K562 (cell line): Measurements from ENCODE around the gene SAMD14. TPM values are rescaled to one million over a fixed set of nuclear protein-coding genes. Genes with fewer than 3 reads are reported as not detected.

Source experiments
- CBX2 ChIP-seq: fragments of 200-600 bp; sonication (generic); IDR thresholded peaks from one replicate; pipeline ENCODE4 v1.6.1; 2012; ENCODE audit warnings: mild to moderate bottlenecking, low read length, inconsistent platforms; ENCODE audit not compliant: insufficient read depth, poor library complexity, severe bottlenecking
- GTF2E2 ChIP-seq: fragments of 200-800 bp; sonication (Bioruptor generic); IDR thresholded peaks from 2 replicates; pipeline ENCODE4 v1.6.1; 2016; ENCODE audit warnings: missing genetic modification characterization, missing compliant biosample characterization
- NR1H2 ChIP-seq: sonication (generic); formaldehyde crosslinking; IDR thresholded peaks from 2 replicates; pipeline ENCODE4 v1.4.0; 2020; ENCODE audit warnings: mild to moderate bottlenecking, missing genetic modification reagents
- NR2C1 ChIP-seq, 2 experiments: fragments of 450-650 bp; IDR thresholded peaks; 2 replicates each; pipeline ENCODE4 v1.6.1; 2017; ENCODE audit warnings: mild to moderate bottlenecking in 2 of 2, antibody characterized with exemption in 1 of 2, inconsistent platforms in 1 of 2, missing compliant biosample characterization in 1 of 2, missing genetic modification characterization in 1 of 2
- NR2C2 ChIP-seq, 2 experiments: fragments of 200-800 bp in 1 of 2; sonication (Bioruptor generic) in 1 of 2; sonication (generic) in 1 of 2; formaldehyde crosslinking in 1 of 2; IDR thresholded peaks; 2 replicates each; pipeline versions ENCODE4 v1.6.1 to v1.8.0; 2016 to 2022; ENCODE audit warnings: mild to moderate bottlenecking in 1 of 2, missing compliant biosample characterization in 1 of 2, missing genetic modification characterization in 1 of 2, missing genetic modification reagents in 1 of 2
- PHF8 ChIP-seq: fragments of 200-600 bp; sonication (generic); IDR thresholded peaks from 2 replicates; pipeline ENCODE4 v1.6.1; 2012; ENCODE audit warnings: mixed run types, mild to moderate bottlenecking, inconsistent platforms, low read length, moderate library complexity, borderline replicate concordance
- SPI1 ChIP-seq: IDR thresholded peaks from 2 replicates; pipeline ENCODE4 v1.6.1; 2011; ENCODE audit warnings: low read depth, low read length, control low read depth, borderline replicate concordance
- SRF ChIP-seq, 2 experiments: fragments of 250-450, 450-650 bp in 1 of 2; sonication (Bioruptor Pico) in 1 of 2; sonication (generic) in 1 of 2; formaldehyde crosslinking; IDR thresholded peaks; 2 replicates each; pipeline versions ENCODE4 v1.5.0 to v1.5.1; 2020 to 2022; ENCODE audit warnings: mild to moderate bottlenecking in 1 of 2, missing genetic modification reagents in 1 of 2
- ZBED1 ChIP-seq: IDR thresholded peaks from 2 replicates; pipeline ENCODE4 v1.6.1; 2014
- ZFP36 ChIP-seq: fragments of 150-350 bp; IDR thresholded peaks from 2 replicates; pipeline ENCODE4 v1.6.1; 2018; ENCODE audit warnings: low read length, low read depth; ENCODE audit not compliant: partially characterized antibody
- ZFX ChIP-seq: sonication (generic); formaldehyde crosslinking; IDR thresholded peaks from 2 replicates; pipeline ENCODE4 v1.8.0; 2022; ENCODE audit warnings: mild to moderate bottlenecking, missing genetic modification reagents, moderate library complexity
- polyA plus RNA-seq, 8 experiments: library from polyadenylated mRNA; depleted of rRNA in 4 of 8; stranded (reverse) in 5 of 8; unstranded in 3 of 8; fragments of >200 nt; fragmentation: Nextera tagmentation in 2 of 8; fragmentation: Illumina TruSeq in 1 of 8; extraction: Ambion mirVana in 2 of 8; extraction: Trizol in 1 of 8; gene quantifications; 2 replicates each; pipeline versions ENCODE4 v1.2.1 to v1.2.3, GENCODE V29; 2011 to 2014; ENCODE audit warnings: inconsistent platforms in 1 of 8, missing spikeins in 1 of 8
- total RNA-seq, 7 experiments: library from RNA; depleted of rRNA in 6 of 7; stranded (reverse); fragments of >200 nt in 6 of 7; fragmentation: Illumina TruSeq in 2 of 7; extraction: Trizol in 2 of 7; gene quantifications; 2 replicates each; pipeline versions ENCODE4 v1.2.1 to v1.2.3, GENCODE V29; 2011 to 2021; ENCODE audit warnings: low replicate concordance in 1 of 7
- TF ChIP-seq, protein P1 (sequence below), 3 experiments: IDR thresholded peaks in 2 of 3; conservative IDR thresholded peaks in 1 of 3; 2 replicates each; pipeline ENCODE4 v1.5.1; 2011 to 2012; ENCODE audit warnings: low read length in 3 of 3, mild to moderate bottlenecking in 3 of 3, control low read depth in 2 of 3, improper control_type of control experiment in 1 of 3, inconsistent platforms in 1 of 3, low read depth in 1 of 3, mixed read lengths in 1 of 3, moderate library complexity in 1 of 3; ENCODE audit not compliant: insufficient read depth in 2 of 3
- TF ChIP-seq, protein P2 (sequence below), 3 experiments: fragments of 200-800 bp in 1 of 3; fragments of 250-450 bp in 1 of 3; fragments of 450-650 bp in 1 of 3; sonication (Bioruptor Pico) in 1 of 3; sonication (Bioruptor generic) in 1 of 3; formaldehyde crosslinking in 1 of 3; IDR thresholded peaks; 2 replicates each; pipeline versions ENCODE4 v1.6.1 to v1.8.0; 2016 to 2022; ENCODE audit warnings: mild to moderate bottlenecking in 2 of 3, missing genetic modification characterization in 2 of 3, missing compliant biosample characterization in 1 of 3, moderate library complexity in 1 of 3

SAMD14 gene
- total and polyA plus RNA-seq, 9 of the 15 experiments (the other 6 are each of a cell fraction or from before 2014, with no cell fraction given) = 0.04 to 0.07 TPM; not detected in 7

DNA sequence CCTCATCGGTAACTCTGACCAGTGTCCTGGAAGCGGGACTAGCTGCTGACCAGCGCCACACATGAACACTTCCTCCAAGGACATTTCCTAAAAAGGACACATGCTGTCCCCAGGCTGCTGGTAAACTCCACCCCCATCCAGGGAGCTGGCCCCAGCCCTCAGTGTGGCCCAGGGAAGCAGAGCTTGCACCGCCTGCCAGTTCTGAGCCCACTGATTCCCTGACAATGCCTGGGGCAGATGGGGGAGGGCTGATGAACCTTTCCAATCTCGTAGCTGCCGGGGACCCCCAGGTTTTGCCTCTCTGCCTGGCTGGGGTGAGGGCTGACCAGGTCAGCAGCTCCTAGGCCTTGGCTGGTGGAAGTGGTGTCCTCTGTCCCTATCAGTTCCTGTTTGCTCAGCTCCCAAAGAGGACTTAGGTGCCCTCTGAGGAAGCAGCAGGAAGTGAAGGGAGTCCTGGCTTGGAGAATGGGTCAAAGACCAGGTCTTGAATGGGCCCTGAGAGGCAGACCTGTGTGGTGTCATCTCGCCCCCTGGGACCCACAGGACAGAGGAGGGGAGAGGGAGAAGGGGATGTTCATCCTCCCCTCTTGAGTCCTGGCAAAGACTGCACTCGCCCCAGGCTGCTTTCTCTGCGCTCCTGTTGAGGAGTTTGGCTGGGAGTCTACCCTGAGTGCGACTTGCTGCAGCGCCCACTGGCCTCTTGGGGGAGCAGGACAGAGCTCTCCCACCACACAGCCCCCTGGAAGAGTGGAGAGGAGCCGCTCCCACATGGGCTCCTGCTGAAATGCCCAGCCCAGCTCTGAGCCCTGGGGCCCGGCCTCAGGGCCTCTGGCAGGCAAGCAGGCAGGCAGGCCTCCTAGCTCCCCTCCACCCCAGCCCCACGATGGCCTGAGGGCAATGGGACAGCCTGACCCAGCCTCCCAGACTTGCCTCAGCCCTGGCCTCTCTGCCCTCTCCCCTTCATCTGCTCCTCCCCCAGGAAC lies 18.0 kb downstream of the SAMD14 start (continued):
- peak; percentile 27; the same call in 1 of the 2 replicates for TF ChIP-seq GTF2E2
- TF ChIP-seq ZBED1 = no peak
- TF ChIP-seq SRF (CRISPR knock-in tag; IDR thresholded peaks at IDR 0.05) = peak; percentile 48 to 97; a peak in 3 of 4 replicates
- TF ChIP-seq CBX2 = no peak
- TF ChIP-seq SPI1 = 0 out of 2 replicates have a peak, but pooled peaks have one; percentile 6
- TF ChIP-seq, protein P1, sequence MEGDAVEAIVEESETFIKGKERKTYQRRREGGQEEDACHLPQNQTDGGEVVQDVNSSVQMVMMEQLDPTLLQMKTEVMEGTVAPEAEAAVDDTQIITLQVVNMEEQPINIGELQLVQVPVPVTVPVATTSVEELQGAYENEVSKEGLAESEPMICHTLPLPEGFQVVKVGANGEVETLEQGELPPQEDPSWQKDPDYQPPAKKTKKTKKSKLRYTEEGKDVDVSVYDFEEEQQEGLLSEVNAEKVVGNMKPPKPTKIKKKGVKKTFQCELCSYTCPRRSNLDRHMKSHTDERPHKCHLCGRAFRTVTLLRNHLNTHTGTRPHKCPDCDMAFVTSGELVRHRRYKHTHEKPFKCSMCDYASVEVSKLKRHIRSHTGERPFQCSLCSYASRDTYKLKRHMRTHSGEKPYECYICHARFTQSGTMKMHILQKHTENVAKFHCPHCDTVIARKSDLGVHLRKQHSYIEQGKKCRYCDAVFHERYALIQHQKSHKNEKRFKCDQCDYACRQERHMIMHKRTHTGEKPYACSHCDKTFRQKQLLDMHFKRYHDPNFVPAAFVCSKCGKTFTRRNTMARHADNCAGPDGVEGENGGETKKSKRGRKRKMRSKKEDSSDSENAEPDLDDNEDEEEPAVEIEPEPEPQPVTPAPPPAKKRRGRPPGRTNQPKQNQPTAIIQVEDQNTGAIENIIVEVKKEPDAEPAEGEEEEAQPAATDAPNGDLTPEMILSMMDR (IDR thresholded peaks at IDR 0.05 in 2 of 3, conservative IDR thresholded peaks at IDR 0.05 in 1 of 3; ENCODE audit: insufficient read depth in 2 of 3, low read depth in 1 of 3, low read length in 3 of 3) = 0 out of 6 replicates have a peak, but pooled peaks of 1 of the 3 experiments have one; percentile 14
- peak; percentile 54 for TF ChIP-seq ZFP36
- TF ChIP-seq ZFX = peak; percentile 53
- no peak for TF ChIP-seq NR2C2 (CRISPR knock-in tag; IDR thresholded peaks at IDR 0.05)
- peak; percentile 50; the same call in 1 of the 2 replicates for TF ChIP-seq NR2C2 (tag; IDR thresholded peaks at IDR 0.05)
- TF ChIP-seq NR1H2 (CRISPR knock-in tag) = no peak
- TF ChIP-seq PHF8 = peak; percentile 35; the same call in 1 of the 2 replicates
- no peak for TF ChIP-seq NR2C1 (IDR thresholded peaks at IDR 0.05)
- peak; percentile 35; the same call in 1 of the 2 replicates for TF ChIP-seq NR2C1 (tag; IDR thresholded peaks at IDR 0.05)
- TF ChIP-seq, protein P2, sequence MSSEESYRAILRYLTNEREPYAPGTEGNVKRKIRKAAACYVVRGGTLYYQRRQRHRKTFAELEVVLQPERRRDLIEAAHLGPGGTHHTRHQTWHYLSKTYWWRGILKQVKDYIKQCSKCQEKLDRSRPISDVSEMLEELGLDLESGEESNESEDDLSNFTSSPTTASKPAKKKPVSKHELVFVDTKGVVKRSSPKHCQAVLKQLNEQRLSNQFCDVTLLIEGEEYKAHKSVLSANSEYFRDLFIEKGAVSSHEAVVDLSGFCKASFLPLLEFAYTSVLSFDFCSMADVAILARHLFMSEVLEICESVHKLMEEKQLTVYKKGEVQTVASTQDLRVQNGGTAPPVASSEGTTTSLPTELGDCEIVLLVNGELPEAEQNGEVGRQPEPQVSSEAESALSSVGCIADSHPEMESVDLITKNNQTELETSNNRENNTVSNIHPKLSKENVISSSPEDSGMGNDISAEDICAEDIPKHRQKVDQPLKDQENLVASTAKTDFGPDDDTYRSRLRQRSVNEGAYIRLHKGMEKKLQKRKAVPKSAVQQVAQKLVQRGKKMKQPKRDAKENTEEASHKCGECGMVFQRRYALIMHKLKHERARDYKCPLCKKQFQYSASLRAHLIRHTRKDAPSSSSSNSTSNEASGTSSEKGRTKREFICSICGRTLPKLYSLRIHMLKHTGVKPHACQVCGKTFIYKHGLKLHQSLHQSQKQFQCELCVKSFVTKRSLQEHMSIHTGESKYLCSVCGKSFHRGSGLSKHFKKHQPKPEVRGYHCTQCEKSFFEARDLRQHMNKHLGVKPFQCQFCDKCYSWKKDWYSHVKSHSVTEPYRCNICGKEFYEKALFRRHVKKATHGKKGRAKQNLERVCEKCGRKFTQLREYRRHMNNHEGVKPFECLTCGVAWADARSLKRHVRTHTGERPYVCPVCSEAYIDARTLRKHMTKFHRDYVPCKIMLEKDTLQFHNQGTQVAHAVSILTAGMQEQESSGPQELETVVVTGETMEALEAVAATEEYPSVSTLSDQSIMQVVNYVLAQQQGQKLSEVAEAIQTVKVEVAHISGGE (CRISPR knock-in tag; IDR thresholded peaks at IDR 0.05) = peak in 1 of 3 experiments; percentile 70; a peak in 1 of 6 replicates
